Measurements from ENCODE around the gene CACNA1S. TPM values are rescaled to one million over a fixed set of nuclear protein-coding genes. Genes with fewer than 3 reads are reported as not detected.

CACNA1S gene
- total RNA-seq, 2 experiments from 2014 or later: not detected

DNA sequence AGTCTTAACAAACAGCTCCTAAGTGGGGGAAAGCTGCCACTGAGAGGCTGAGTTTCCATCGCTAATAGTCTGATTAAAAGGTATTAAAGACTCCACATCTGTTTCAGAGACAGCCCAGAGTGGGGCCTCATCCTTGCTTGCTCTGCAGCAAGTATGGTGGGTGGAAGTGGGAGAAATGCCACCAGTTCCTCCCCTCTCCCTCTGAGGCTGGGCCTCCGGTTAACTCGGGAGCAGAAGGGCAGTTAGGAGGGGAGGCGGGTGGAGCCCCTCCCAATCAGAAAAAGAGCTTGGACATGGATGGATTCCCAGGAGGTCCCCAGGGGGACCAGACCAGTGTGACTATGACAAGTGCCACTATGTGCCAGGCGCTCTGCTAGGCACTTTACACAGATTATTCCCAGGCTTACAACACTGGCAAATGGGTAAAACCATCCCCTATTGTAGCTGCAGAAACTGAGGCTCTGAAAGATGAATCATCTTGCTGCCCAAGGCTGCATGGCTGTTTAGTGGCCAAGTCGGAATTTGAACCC, 26.1 kb upstream of the CACNA1S start:
- Mint-ChIP-seq H3K27me3 (ENCODE audit: low read depth) (no peaks in the 10 kb centered on the region), H3K27ac (no peak overlapping the region), H3K4me1 (ENCODE audit: low read depth) (no peaks in the 10 kb centered on the region), H3K9me3 (ENCODE audit: insufficient read depth) (no peaks in the 10 kb centered on the region), H3K36me3 (ENCODE audit: low read depth) (peaks cover 2% of the 10 kb centered on the region), H3K4me3 (no peak overlapping the region)
- ChIA-PET POLR2A (no interaction called here), CTCF (interaction anchor here (1.2 kb wide), 1 partner anchor 24 kb away, joined by 6 read pairs; no protein-coding TSS in a partner anchor)
- DNase-seq (no peak), ATAC-seq (no peak)

GRCh38 chr1:201137579-201138310, 25.5 kb upstream of the CACNA1S start:
- Mint-ChIP-seq H3K4me3 (no peak overlapping the region), H3K4me1 (ENCODE audit: low read depth) (no peaks in the 10 kb centered on the region), H3K27me3 (ENCODE audit: low read depth) (no peaks in the 10 kb centered on the region), H3K9me3 (ENCODE audit: insufficient read depth) (no peaks in the 10 kb centered on the region), H3K27ac (no peak overlapping the region), H3K36me3 (ENCODE audit: low read depth) (no peaks in the 10 kb centered on the region)
- ChIA-PET POLR2A (no interaction called here), CTCF (interaction anchor here (1.2 kb wide), 1 partner anchor 23 kb away, joined by 6 read pairs; no protein-coding TSS in a partner anchor)
- DNase-seq: no peak
- ATAC-seq: no peak

GRCh38 chr1:201137024-201137392, 24.8 kb upstream of the CACNA1S start:
- no peak overlapping the region for H3K4me3 Mint-ChIP-seq
- no peaks in the 10 kb centered on the region for H3K27me3 Mint-ChIP-seq (ENCODE audit: low read depth)
- no peaks in the 10 kb centered on the region for H3K9me3 Mint-ChIP-seq (ENCODE audit: insufficient read depth)
- ChIA-PET CTCF (interaction anchor here (1.5 kb wide), 1 partner anchor 18 kb away, joined by 12 read pairs; no protein-coding TSS in a partner anchor), POLR2A (no interaction called here)
- H3K27ac Mint-ChIP-seq: no peak overlapping the region
- ATAC-seq: no peak
- no peak for DNase-seq
- no peaks in the 10 kb centered on the region for H3K36me3 Mint-ChIP-seq (ENCODE audit: low read depth)
- no peaks in the 10 kb centered on the region for H3K4me1 Mint-ChIP-seq (ENCODE audit: low read depth)

GRCh38 chr1:201136355-201137023, 24.3 kb upstream of the CACNA1S start:
- no peaks in the 10 kb centered on the region for H3K9me3 Mint-ChIP-seq (ENCODE audit: insufficient read depth)
- DNase-seq: no peak
- POLR2A ChIA-PET: no interaction called here
- no peak overlapping the region for H3K27ac Mint-ChIP-seq
- H3K36me3 Mint-ChIP-seq (ENCODE audit: low read depth): no peaks in the 10 kb centered on the region
- no peaks in the 10 kb centered on the region for H3K27me3 Mint-ChIP-seq (ENCODE audit: low read depth)
- no peak overlapping the region for H3K4me3 Mint-ChIP-seq
- H3K4me1 Mint-ChIP-seq (ENCODE audit: low read depth): no peaks in the 10 kb centered on the region
- CTCF ChIA-PET: interaction anchor here (1.5 kb wide), 1 partner anchor 17 kb away, joined by 12 read pairs; no protein-coding TSS in a partner anchor
- ATAC-seq: no peak

GRCh38 chr1:201134405-201134804, 22.2 kb upstream of the CACNA1S start:
- ATAC-seq (no peak), DNase-seq (no peak)
- H3K27ac Mint-ChIP-seq: no peak overlapping the region
- H3K36me3 Mint-ChIP-seq (ENCODE audit: low read depth): no peaks in the 10 kb centered on the region
- no peaks in the 10 kb centered on the region for H3K27me3 Mint-ChIP-seq (ENCODE audit: low read depth)
- no peaks in the 10 kb centered on the region for H3K4me1 Mint-ChIP-seq (ENCODE audit: low read depth)
- no peaks in the 10 kb centered on the region for H3K9me3 Mint-ChIP-seq (ENCODE audit: insufficient read depth)
- H3K4me3 Mint-ChIP-seq: no peak overlapping the region
- POLR2A ChIA-PET: no interaction called here
- CTCF ChIA-PET: no interaction called here

GRCh38 chr1:201131398-201131797, 19.2 kb upstream of the CACNA1S start:
- H3K4me3 Mint-ChIP-seq: no peak overlapping the region
- ChIA-PET POLR2A (no interaction called here), CTCF (no interaction called here)
- no peaks in the 10 kb centered on the region for H3K9me3 Mint-ChIP-seq (ENCODE audit: insufficient read depth)
- ATAC-seq: no peak
- no peak overlapping the region for H3K27ac Mint-ChIP-seq
- no peaks in the 10 kb centered on the region for H3K36me3 Mint-ChIP-seq (ENCODE audit: low read depth)
- H3K27me3 Mint-ChIP-seq (ENCODE audit: low read depth): no peaks in the 10 kb centered on the region
- DNase-seq: no peak
- no peaks in the 10 kb centered on the region for H3K4me1 Mint-ChIP-seq (ENCODE audit: low read depth)

DNA sequence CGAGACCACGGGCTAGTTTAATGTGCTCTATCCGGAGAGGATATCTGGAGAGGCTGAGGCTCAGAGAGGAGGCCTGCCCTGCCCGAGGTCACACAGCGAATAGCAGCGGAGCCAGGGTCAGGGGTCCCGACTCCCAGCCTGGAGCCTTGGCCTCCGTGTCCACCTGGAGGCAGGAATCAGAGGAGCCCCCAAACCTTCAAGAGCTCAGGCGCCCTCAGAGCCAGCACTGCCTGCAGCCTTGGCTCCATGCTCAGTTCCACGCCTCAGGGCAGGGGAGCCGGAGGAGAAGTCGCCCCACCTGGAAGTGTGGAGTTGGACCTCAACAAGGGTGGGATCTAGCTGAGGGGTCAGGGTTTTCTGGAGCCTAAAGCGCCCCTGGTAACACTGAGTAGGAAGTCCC, 16.7 kb upstream of the CACNA1S start:
- Mint-ChIP-seq H3K4me3 (no peak overlapping the region), H3K4me1 (ENCODE audit: low read depth) (no peaks in the 10 kb centered on the region), H3K36me3 (ENCODE audit: low read depth) (no peaks in the 10 kb centered on the region), H3K27me3 (ENCODE audit: low read depth) (peaks cover 6% of the 10 kb centered on the region), H3K9me3 (ENCODE audit: insufficient read depth) (no peaks in the 10 kb centered on the region), H3K27ac (no peak overlapping the region)
- DNase-seq (no peak), ATAC-seq (no peak)
- ChIA-PET CTCF (interaction anchor here (0.8 to 0.9 kb wide), 2 partner anchors 10 kb away, joined by 3 to 4 read pairs; no protein-coding TSS in a partner anchor), POLR2A (no interaction called here)

GRCh38 chr1:201128476-201128875, 16.2 kb upstream of the CACNA1S start:
- ChIA-PET POLR2A (no interaction called here), CTCF (interaction anchor here (0.9 kb wide), 1 partner anchor 9 kb away, joined by 3 read pairs; no protein-coding TSS in a partner anchor)
- H3K27ac Mint-ChIP-seq: no peak overlapping the region
- no peaks in the 10 kb centered on the region for H3K9me3 Mint-ChIP-seq (ENCODE audit: insufficient read depth)
- H3K4me3 Mint-ChIP-seq: no peak overlapping the region
- no peak for ATAC-seq
- peaks cover 9% of the 10 kb centered on the region for H3K27me3 Mint-ChIP-seq (ENCODE audit: low read depth)
- no peak for DNase-seq
- no peaks in the 10 kb centered on the region for H3K4me1 Mint-ChIP-seq (ENCODE audit: low read depth)
- H3K36me3 Mint-ChIP-seq (ENCODE audit: low read depth): no peaks in the 10 kb centered on the region

- H3K36me3 Mint-ChIP-seq (ENCODE audit: low read depth): no peaks in the 10 kb centered on the region
- POLR2A ChIA-PET: no interaction called here
These were observed 15.7 kb upstream of the CACNA1S start for GRCh38 chr1:201127755-201128455.

GRCh38 chr1:201126832-201127754, 14.9 kb upstream of the CACNA1S start, which contains the start of gene ASCL5:
Gene ASCL5 (minus strand): TSS chr1:201127184. CDS start chr1:201115372, 11,812 bp downstream.
- Mint-ChIP-seq H3K36me3 (ENCODE audit: low read depth) (no peaks in the 10 kb centered on the region), H3K4me3 (no peak within 1 kb of the TSS), H3K27ac (no peak within 1 kb of the TSS), H3K27me3 (ENCODE audit: low read depth) (peaks cover 12% of the 10 kb centered on the region), H3K4me1 (ENCODE audit: low read depth) (no peaks in the 10 kb centered on the region), H3K9me3 (ENCODE audit: insufficient read depth) (no peaks in the 10 kb centered on the region)
- ATAC-seq (no peak), DNase-seq (no peak)
- ChIA-PET CTCF (interaction anchor here (2.2 kb wide), 1 partner anchor 156 kb away, joined by 6 read pairs; no protein-coding TSS in a partner anchor), POLR2A (no interaction called here)

More at GRCh38 chr1:201127755-201128455, 15.7 kb upstream of the CACNA1S start:
- ATAC-seq: no peak
- CTCF ChIA-PET: interaction anchor here (0.9 kb wide), 1 partner anchor 9 kb away, joined by 3 read pairs; no protein-coding TSS in a partner anchor
- no peak for DNase-seq
- Mint-ChIP-seq H3K27ac (no peak overlapping the region), H3K4me1 (ENCODE audit: low read depth) (no peaks in the 10 kb centered on the region), H3K9me3 (ENCODE audit: insufficient read depth) (no peaks in the 10 kb centered on the region), H3K4me3 (no peak overlapping the region), H3K27me3 (ENCODE audit: low read depth) (peaks cover 9% of the 10 kb centered on the region)

DNA sequence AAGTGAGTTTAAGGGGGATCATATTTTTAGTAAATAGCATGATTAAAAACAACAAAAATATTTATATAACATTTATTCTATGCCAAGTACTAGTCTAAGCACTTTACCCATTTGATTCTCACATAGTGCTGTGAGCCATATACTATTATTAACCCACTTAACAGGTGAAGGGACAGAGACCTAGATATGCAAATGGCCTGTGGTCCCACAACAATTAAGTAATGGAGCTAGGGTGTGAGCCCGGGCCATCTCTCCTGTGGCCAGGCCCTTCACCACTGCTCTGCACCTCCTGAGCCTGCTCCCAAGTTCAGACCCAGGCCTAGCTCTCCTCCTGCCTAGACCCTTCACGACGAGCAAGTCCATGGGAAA, 14.2 kb upstream of the CACNA1S start:
- ATAC-seq: no peak
- DNase-seq: no peak
- Mint-ChIP-seq H3K9me3 (ENCODE audit: insufficient read depth) (no peaks in the 10 kb centered on the region), H3K27me3 (ENCODE audit: low read depth) (peaks cover 16% of the 10 kb centered on the region), H3K4me1 (ENCODE audit: low read depth) (no peaks in the 10 kb centered on the region), H3K4me3 (no peak overlapping the region), H3K36me3 (ENCODE audit: low read depth) (no peaks in the 10 kb centered on the region), H3K27ac (no peak overlapping the region)
- CTCF ChIA-PET: interaction anchor here (2.2 kb wide), 1 partner anchor 155 kb away, joined by 6 read pairs; no protein-coding TSS in a partner anchor
- POLR2A ChIA-PET: no interaction called here
